WERI-Rb-1 (cell line): ENCODE measurements around the gene PHF13.

Experiments used
- DNase-seq: peaks from one replicate; pipeline ENCODE4 v3.0.0-alpha.2; 2020
- H3K27ac ChIP-seq: fragments of 250-450 bp; sonication (Bioruptor Pico); 2 replicates; pipeline ENCODE4 v1.5.1; 2020; ENCODE audit warnings: mild to moderate bottlenecking, moderate library complexity
- H3K27me3 ChIP-seq: fragments of 250-450 bp; sonication (Bioruptor Pico); 2 replicates; pipeline ENCODE4 v1.5.1; 2021; ENCODE audit warnings: mild to moderate bottlenecking, low read depth, moderate library complexity; ENCODE audit not compliant: insufficient read depth, severe bottlenecking
- H3K36me3 ChIP-seq: fragments of 250-450 bp; sonication (Bioruptor Pico); 2 replicates; pipeline ENCODE4 v1.5.1; 2020; ENCODE audit warnings: mild to moderate bottlenecking, moderate library complexity
- H3K4me3 ChIP-seq: 2 replicates; pipeline ENCODE4 v1.5.1; 2011; ENCODE audit warnings: low read depth, mild to moderate bottlenecking, control low read depth, low read length
- H3K9me3 ChIP-seq: fragments of 250-450 bp; sonication (Bioruptor Pico); 2 replicates; pipeline ENCODE4 v1.5.1; 2021; ENCODE audit warnings: mild to moderate bottlenecking, moderate library complexity; ENCODE audit not compliant: severe bottlenecking
- TF ChIP-seq, protein P1 (sequence below): IDR thresholded peaks from 2 replicates; pipeline ENCODE4 v1.5.1; 2011; ENCODE audit warnings: low read depth, mild to moderate bottlenecking, control low read depth, inconsistent platforms, low read length

The PHF13 gene

DNA sequence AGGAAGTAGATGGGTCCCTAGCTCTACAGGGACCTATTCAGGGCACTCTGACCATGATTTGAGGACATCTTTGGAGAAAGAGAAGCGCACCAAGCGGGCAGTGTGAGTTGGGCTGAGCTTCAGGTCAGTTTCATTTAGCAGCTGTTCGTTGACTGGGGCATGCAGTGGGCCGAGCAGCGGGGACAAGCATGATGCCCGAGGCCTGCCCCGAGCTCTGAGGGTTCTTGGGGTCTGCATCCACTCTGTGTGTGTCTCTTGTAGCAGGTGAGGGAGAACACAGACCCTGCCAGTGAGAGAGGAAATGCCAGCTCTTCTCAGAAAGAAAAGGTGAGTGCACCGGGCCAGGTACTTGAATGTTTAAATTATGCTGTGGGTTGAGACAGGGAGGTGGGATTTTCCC, 16.5 kb downstream of the PHF13 start:
- no peak overlapping the region for H3K27ac ChIP-seq
- TF ChIP-seq, protein P1, sequence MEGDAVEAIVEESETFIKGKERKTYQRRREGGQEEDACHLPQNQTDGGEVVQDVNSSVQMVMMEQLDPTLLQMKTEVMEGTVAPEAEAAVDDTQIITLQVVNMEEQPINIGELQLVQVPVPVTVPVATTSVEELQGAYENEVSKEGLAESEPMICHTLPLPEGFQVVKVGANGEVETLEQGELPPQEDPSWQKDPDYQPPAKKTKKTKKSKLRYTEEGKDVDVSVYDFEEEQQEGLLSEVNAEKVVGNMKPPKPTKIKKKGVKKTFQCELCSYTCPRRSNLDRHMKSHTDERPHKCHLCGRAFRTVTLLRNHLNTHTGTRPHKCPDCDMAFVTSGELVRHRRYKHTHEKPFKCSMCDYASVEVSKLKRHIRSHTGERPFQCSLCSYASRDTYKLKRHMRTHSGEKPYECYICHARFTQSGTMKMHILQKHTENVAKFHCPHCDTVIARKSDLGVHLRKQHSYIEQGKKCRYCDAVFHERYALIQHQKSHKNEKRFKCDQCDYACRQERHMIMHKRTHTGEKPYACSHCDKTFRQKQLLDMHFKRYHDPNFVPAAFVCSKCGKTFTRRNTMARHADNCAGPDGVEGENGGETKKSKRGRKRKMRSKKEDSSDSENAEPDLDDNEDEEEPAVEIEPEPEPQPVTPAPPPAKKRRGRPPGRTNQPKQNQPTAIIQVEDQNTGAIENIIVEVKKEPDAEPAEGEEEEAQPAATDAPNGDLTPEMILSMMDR, result no peak
- peaks cover 69% of the 10 kb centered on the region for H3K36me3 ChIP-seq
- H3K9me3 ChIP-seq, result no peaks in the 10 kb centered on the region
- no peak overlapping the region for H3K4me3 ChIP-seq
- no peaks in the 10 kb centered on the region for H3K27me3 ChIP-seq
- no peak for DNase-seq

- H3K36me3 ChIP-seq, result peaks cover 79% of the 10 kb centered on the region
- DNase-seq, result no peak
These were observed 17.5 kb downstream of the PHF13 start for GRCh38 chr1:6631058-6631457.

DNA sequence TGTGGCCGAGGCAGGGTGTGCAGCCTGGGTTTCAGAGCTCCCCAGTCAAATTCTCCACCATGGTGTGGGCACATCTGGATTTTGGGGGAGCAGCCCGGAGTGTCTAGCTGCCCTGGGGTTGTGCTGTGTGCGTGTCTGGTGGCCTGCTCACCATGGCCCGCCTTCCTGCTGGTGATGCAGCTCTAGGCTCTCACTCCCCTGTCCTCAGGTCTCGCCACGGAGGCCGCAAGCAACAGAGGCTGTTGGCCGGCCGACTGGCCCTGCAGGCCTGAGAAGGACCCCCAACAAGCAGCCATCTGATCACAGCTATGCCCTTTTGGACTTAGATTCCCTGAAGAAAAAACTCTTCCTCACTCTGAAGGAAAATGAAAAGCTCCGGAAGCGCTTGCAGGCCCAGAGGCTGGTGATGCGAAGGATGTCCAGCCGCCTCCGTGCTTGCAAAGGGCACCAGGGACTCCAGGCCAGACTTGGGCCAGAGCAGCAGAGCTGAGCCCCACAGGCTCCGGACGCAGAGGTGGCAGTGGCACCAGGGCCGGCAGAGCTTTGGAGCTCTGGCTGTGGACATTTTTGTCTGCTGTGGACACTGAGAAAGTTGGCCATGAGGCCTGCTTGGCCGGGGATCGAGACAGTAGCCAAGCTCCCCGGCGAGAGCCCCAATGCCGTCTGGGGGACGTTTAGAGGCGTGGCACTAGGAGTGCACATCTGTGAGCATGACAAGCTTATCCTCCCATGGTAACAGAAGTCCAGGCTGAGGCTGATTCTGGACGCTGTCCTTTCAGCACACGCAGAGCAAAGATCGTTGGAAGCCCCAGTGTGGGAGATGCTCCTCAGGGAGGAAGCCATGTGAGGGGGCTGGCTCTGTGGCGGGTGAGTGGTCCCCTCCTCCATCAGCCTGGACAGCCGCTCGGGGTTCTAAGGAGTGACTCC, 19.3 kb downstream of the PHF13 start:
- no peak for DNase-seq
- H3K4me3 ChIP-seq, result no peak overlapping the region
- peaks cover 81% of the 10 kb centered on the region for H3K36me3 ChIP-seq
- no peaks in the 10 kb centered on the region for H3K27me3 ChIP-seq
- H3K9me3 ChIP-seq, result no peaks in the 10 kb centered on the region
- TF ChIP-seq, protein P1, result no peak
- no peak overlapping the region for H3K27ac ChIP-seq

More at GRCh38 chr1:6631058-6631457, 17.5 kb downstream of the PHF13 start:
- Histone ChIP-seq H3K4me3 (no peak overlapping the region), H3K27ac (no peak overlapping the region), H3K27me3 (no peaks in the 10 kb centered on the region), H3K9me3 (no peaks in the 10 kb centered on the region)
- TF ChIP-seq, protein P1, result no peak

- DNase-seq, result peak; percentile 77
- Histone ChIP-seq H3K36me3 (peaks cover 80% of the 10 kb centered on the region), H3K27ac (peak overlapping the region; percentile 8; the same call in 1 of the 2 replicates)
These were observed 21.0 kb downstream of the PHF13 start for GRCh38 chr1:6634371-6635052.

DNA sequence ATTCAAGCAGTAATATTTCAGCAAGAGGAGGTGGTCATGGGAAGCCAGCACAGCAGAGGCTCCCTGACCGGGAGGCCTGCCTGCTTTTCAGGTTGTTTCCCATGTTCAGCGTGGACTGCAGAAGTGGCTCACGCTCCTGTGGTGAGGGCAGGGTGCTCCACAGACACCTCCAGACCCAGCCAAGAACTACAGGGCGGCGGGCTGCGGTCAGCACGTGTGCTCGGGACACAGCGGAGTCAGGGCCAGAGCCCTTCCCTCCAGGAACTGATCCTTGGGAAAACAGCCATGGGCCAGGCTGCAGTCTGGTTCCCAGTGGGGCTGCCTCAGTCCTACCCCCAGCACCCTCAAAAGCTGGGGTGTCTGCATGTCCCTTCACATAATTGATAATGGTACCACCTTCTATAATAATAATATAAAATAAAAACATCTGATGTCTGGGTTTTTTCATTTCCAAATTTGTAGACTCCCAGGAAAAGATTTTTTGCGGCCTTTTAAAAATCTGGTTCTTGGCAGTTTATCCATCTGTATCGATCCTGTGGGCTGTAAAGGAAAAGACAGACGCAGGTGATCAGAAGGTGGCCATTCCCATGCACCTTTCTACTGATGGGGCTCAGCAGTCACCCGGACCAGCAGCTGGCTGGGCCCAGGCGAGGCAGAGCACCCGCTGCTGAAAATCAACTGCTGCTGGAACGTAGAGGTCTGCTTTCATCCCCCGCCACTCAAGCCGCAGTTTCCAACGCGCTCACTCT, 21.8 kb downstream of the PHF13 start:
- no peak overlapping the region for H3K27ac ChIP-seq
- H3K9me3 ChIP-seq, result no peaks in the 10 kb centered on the region
- DNase-seq, result no peak
- TF ChIP-seq, protein P1, result no peak
- no peaks in the 10 kb centered on the region for H3K27me3 ChIP-seq
- H3K4me3 ChIP-seq, result no peak overlapping the region
- H3K36me3 ChIP-seq, result peaks cover 76% of the 10 kb centered on the region

More at GRCh38 chr1:6634371-6635052, 21.0 kb downstream of the PHF13 start:
- Histone ChIP-seq H3K27me3 (no peaks in the 10 kb centered on the region), H3K9me3 (no peaks in the 10 kb centered on the region), H3K4me3 (no peak overlapping the region)
- TF ChIP-seq, protein P1, result peak; percentile 91
